Stimulated activated CD4-positive, alpha-beta T cell treated with anti-CD3 and anti-CD28 coated beads, Interleukin-4, amount 100 ng/mL, for 4 hours (primary cell): Measurements from ENCODE around the gene LRPPRC.
"Not testable (repeated sequence)": the region's sequence is repeated elsewhere in the genome, so short reads cannot be mapped to it uniquely, and the experiment has no call there.

Experiments used
- DNase-seq, 2 experiments: peaks; one replicate each; pipeline ENCODE4 v3.0.0-alpha.2; 2020

Gene LRPPRC

DNA sequence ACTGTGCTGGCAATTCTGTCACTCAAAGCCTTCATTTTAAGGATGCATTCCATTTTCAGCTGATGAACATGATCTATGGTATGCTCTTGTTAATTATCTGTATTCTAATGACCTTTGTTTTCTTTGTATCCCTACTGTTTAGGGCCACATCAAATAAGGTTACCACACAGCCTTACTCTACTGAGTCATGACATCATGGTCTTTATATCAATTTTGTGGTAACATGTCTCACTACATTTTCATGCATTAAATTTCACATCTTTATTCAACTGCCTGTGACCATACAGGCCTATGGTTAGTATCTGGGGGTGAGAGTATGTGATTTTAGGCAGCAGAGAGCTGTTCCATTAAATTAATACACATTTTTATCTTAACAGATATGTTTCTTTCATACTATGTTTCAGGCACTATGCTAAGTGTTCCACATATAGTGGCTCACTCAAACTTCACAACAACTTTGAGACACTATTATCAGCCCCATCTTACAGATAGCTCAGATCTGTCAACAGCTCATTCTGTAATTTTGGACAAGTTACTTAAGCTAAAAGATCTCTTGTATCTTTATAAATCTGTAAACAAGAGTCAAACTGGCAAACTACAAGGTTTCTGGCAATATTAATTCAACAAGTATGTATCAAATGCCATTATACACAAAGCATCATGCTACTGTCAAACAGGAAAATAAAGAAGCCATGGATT lies 18.0 kb downstream of the LRPPRC start:
- no peak for DNase-seq

DNA sequence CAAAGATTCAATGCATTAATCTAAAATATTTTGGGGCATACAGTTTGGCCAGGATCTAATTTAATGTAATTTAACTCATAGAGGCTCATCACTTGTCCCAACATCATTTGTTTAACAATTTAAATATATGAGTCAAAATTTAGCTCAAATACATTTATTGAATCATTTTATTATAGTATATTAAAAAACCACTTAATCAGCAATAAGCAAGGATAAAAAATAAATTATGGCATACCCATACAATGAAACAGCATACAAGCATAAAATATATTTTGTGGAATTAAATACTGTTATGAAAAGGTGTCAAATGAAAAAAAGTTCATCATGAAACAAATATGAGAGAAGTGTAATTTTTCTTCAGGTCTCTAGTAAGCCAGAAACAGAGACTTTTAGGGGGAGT lies 34.9 kb downstream of the LRPPRC start:
- DNase-seq, result no peak

DNA sequence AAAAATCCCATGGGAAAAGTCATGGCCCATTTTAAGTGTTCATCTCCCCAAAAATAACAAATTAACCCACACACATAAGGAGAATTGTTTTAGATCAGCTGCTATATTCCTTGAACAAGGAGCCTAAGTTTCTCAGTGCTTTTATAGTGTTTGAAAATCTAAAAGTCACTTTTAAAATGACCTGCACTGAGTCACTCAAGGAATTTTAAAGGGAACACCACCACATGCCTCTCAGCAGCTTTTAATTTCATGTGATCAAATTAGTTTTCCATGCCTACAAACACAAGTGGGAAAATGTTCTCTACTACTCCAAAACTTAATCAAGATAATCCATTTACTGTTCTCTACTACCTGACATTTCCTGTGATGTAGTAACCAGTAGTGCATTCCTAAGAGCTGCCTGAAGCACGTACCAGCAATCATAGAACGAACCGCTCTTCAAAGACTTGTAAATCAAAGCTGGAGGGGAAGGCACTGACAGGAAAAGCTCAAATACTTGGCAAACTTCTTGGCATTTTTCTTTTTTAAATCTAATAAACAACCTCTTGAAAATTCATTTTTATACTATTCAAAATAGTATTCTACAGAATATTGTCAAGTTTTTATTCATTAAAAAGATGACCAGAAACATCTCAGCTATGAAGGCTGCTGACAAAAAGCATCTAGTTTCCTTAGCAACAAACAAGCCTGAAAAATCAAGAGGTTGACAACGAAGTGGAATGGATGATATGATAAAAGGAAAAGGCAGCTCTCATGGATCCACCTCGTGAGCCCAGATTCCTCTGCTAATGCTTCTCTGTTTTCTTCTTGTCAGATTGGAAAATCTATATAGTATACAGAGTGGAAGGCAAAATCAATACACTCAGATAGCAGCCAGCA lies 37.2 kb downstream of the LRPPRC start:
- no peak for DNase-seq

DNA sequence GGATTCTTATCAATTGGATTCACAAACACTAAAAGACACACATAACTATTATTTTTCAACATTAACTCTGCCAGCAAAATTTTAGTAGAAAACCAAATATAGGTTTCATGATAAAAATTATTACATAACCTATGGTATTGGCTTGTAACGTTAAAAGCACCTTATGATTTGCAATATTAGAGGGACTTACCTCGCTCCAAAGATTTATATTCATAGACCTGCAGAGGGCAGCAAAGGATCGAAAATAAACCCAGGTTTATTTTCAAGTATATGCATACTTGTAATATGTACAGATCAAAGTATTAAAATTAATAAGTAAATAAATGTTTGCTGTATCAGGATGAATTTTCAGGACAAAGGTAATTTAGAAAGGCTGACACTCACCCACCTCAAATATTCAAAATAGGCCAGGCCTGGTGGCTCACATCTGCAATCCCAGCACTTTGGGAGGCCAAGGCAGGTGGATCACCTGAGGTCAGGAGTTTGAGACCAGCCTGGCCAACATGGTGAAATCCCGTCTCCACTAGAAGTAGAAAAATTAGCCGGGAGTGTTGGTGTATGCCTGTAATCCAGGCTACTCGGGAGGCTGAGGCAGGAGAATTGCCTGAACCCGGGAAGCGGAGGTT lies 45.3 kb downstream of the LRPPRC start:
- DNase-seq, result no peak

DNA sequence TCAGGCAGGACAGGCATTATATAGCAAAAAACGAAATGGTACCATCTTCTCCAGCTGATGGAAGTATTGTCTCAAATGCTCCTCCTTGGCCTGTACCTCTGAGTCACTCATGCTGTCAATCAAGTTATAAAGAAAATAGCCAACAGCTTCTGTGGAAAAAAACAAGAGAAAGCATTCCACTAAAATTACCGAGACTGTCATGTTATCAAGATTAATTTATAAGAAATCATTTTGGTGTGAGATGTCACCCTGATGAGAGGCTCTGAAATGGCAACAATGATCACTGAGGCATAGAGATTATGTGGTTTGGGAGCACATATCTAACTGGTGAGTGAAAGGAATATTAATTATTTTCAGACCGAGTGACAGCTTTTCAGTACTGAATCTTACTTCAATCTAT lies 47.4 kb downstream of the LRPPRC start:
- DNase-seq, result no peak

DNA sequence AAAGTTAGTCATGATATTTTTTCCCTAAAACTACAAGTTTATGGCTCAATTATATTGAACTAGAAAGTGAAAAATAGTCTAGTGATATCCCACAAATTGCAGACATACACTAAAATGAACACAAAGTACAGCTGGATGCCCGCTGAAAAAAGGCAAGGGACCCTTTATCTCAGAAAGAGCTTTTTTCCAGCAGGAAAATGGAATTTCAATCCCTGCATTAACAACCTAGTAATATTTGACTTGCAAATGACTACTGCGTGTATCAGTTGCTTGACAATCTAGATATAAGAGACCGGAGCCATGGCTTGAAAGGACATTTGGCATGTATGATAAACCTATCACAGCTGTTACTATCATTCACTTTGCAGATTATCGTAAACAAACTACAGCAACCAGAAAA lies 49.1 kb downstream of the LRPPRC start:
- DNase-seq, result no peak

DNA sequence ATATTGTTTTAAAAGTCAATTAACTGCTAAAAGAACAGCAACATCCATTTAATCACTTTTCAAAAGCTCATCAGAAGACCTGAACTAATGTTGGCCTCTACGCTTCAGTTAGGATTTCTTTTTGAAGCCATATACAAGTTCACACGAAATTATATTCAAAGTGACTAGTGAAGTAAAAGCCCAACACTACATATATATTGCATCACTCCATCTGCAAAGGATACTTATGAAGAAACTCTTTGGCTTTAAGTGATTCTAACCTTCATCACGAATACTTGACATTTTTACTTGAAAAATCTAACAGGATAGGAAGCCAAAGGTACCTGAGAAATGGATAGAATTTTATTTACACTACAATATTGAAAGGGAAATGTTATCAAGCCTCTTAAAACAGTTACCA lies 50.4 kb downstream of the LRPPRC start:
- no peak for DNase-seq

DNA sequence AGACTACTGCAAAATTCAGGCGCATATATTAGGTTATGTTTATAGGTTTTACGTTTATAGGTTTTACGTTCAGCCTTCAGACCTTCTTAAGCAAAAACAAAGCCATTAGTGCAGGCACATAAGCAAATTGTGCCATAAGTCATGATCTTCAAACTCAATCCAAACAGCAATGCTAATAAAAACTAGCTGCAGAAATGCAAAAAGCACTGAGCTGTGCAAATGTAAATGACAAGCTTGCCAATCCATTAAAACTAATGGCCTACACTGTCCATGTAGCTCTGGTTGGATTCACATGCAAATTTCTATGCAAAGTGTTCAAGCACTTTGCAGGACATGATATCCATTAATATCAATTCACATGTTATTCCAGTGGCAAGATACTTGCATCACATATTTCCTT lies 50.9 kb downstream of the LRPPRC start:
- DNase-seq, result no peak

DNA sequence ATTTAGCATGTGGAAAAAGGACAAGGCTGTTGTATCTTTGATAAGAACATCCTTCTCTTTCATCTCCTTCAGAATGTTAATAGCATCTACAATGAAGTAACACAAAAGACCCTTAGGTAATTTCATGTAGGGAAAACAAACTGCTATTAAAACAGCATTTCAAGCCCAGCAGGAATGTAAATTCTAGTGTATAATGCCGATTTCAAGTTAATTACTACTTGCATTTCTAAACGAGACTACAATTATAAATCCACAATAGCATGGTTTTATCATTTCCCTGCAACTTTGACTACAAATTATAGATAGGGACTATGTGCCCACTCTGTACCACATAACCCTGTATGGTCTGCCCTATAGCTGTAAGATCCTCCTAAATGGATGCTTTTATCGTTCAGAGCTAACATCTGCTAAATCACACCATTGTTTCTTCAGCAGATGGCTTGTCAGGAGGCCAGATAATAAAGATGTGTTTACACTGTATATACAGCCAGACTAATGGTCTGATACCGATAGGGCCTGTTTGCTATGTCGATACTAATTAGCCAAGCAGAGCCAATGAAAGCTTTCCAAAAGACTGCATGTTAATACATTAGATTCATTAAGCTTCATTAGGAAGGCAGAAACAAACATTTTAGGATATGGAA lies 51.9 kb downstream of the LRPPRC start:
- no peak for DNase-seq

DNA sequence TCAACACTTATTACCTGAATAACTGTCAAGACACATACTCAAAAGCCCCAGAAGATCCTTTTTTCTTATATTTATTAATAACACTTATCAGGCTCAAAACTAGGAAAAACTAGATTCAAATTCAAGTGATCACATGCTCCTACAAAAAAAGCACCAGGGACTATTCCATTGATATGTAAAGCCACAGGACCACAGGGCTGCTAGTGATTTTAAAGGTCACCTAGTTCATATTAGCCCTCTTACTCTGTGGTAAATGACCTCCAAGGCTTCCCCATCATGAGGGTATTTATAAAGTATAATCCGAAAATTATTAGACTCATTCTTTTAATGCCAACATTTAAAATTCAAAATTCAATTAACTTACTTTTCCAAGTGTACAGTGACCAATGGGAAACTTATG lies 52.5 kb downstream of the LRPPRC start:
- DNase-seq, result no peak

DNA sequence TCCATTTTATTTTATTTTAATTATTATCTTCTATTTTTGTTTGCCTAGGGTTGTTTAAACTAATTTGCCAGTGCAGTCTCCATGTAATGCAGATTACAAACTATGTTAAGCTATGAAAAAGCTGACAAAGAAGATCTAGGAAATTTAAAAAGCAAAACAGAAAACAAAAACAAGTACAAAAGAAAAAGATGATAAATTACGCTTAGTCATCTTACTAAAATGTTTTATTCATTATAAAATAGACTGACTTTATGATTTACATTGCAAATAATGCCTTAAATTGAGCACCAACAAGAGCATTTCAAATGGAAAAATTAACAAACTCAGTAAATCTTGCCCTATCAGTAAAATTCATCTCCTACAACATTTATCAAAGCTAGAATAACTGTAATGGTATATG lies 52.9 kb downstream of the LRPPRC start:
- no peak for DNase-seq

DNA sequence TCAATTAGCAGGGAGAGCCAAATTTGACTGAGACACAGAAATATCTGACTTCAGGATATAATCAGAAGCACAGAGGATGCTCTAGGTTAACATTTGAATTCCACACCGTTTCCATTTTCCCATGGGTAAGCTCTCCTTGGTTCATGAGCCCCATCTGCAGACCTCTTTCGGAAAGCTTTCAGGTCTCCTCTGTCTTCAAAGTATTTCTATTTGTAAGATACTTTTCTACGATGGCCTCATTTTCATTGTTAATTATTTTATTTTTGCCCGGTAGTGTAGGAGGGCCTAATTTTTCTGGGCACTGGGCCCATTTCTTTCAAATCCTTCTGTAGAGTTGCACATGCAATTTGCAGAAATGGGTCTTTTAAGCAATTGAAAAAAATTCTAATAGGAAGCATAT lies 53.8 kb downstream of the LRPPRC start:
- DNase-seq, result no peak

DNA sequence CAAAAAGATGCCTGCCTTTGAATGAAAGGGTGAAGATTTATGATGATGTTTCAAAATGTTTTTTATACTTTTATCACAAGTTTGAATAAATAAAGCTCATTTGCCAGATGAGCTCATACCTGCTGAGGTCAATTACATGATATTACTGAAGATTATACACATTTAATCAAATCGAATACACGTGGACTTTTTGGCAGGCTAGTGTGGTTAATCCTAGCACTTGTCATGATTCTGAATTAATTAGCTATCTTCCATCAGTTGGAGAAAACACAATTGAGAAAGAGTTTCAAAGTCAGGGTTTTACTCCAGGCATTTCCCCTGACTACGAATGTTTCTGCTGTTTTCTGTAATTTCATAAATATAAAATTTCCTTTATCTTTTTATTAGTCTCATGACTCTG lies 54.4 kb downstream of the LRPPRC start:
- no peak for DNase-seq

DNA sequence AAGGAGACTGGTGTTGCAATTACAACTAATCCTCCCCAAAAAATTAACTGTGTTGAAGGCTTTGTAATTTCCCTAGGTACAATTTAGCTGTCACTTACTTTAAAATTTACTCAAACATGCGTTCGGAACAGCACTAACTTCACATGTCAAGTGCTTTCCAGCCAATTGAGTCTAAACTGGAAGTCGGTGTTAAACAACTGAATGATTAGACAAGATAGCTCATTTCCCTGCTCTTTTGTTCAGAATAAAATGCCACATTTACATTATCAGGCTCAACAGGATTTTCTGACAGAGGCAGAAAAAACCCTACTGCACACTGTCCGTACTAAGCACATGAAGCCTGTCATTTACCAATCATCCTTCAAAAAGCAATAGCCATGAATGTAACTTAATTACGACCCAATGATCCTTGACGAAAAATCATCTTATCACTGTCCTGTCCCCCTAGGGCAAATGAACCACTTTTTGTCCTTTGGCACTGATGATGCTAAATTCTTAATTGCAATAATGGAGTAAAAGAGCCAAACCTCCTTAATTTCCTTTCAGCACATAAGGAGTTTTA lies 56.0 kb downstream of the LRPPRC start:
- DNase-seq, result no peak

DNA sequence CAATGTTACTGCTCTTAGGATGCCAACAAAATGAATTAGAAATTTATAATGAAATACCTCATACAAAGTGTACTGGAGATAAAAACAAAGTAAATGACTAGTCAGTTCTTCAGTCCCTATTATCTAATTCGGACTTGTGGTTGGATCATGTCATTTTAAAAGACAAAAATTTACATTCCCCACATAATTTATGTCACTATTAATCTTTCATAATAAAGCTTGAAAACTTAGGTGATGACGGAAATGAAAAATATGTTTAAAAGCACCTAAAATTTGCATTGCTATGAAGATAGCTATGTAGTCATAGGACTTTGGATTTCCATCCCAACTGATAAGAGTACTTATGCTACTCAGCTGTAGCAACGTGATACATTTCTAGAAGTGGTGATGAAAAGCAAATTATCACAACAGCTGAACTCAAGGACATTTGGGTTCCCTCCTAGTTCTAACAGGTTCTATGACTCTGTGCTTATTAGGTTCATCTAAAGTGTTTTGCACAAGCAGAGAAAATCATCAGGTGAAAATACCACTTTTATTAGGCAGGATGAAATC lies 58.4 kb downstream of the LRPPRC start:
- DNase-seq, result no peak

DNA sequence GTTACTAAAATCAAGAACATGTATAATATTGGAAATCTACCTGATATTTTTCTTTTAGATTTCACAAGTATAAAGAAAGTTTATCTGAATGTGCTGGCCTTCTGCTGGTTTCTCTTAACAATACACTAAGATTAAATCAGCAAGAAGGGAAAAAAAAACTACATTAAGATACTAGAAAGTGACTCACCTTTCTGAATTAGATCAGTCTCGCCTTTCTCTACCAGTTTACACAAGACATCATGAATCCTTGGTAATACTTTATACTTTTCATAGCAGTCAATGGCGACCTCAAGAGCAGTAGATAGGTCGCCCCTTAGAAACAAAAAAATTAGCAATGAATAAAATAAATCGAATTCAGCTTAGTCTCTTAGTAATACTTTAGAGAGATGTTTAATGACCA lies 61.2 kb downstream of the LRPPRC start:
- DNase-seq, result no peak

DNA sequence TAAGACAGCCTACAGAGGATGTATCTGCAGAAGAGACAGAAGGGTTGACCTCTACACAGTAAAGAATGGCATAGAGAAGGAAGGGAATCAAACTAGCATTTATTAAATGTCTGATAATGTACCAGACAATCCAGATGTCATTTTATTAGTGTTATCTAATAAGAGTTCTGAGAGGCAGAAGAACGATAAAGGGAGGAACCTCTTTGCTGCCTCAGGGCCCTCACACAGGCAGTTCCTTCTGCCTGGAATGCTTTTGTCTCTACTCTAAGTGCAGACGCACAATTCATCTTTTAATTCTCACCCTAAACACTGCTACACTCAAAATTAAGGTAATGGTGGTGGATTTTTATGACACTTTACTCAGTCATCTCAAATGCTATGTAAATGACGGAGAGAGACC lies 64.5 kb downstream of the LRPPRC start:
- DNase-seq, result no peak

DNA sequence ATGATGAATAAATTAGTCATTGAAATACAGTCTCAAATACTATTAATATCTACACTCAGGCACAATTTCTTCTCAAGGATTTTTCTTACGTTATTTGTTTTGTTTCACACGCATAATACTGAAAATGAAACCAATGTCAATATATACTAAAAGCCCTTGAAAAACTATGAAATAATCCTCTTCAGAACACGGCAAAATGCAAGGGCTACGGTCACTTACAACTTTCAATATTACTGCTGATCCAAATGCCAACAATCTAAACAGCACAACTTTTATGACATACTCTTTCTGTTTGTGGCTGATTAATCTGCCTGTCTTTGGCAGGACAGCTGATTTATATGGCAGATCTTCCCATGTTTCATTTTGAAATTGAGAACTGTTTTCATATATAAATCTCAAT lies 68.3 kb downstream of the LRPPRC start:
- no peak for DNase-seq

DNA sequence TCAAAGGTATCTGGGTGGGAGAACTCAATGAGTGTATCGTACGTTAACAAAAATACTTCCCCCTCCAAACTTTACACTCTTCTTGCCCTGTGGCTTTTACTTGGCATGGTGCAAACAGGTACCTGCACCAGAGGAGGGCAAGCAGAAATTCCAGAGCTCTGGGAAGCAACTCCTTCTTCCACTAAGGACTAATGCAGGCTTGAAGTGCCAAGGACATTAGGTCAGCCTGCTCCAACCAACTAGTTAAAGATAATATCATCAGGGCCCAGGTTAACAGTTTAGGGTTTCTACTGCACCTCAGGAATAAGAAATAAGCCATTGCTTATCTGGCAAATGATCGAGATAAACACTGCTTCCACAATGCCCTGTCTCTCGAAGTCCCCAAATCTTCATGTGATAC lies 70.4 kb downstream of the LRPPRC start:
- DNase-seq, result no peak

DNA sequence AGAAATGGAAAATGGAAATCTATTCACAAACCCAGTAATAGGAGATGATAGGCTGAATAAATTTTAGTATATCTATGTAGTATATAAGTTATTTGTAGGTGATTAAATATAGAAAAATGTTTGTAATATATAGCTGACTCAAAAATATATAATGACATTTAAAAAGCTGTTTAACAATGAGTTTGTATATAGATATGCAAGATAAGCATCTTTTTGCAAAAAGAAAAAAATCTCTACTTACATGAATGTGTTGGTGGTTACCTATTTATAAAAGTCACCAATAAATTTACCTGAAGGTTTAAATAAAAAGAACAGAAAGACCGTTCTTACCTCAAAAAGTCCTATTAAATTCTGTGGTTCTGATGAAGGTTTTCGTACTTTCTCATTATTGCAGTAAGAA lies 71.3 kb downstream of the LRPPRC start:
- no peak for DNase-seq

DNA sequence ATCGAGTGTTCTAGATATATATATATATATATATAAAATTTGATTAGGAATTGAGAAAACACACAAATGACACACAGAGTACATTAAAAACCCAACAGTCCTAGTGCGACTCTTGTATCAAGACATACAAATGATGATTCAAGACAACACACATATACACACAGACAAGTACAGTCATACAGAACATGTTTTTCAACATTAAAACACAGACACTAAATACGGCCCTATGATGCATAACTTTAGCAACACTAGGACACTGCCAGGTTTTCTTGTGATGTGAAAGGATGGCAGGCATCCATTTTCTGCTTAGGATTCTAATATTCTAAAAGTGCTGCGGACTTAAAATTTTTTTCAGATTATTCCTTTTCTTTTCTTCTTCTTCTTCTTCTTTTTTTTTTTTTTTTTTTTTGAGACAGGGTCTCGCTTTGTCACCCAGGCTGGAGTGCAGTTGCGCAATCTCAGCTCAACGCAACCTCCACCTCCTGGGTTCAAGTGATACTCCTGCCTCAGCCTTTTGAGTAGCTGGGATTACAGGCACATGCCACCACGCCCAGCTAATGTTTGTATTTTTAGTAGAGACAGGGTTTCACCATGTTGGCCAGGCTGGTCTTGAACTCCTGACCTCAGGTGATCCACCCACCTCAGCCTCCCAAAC lies 84.5 kb downstream of the LRPPRC start:
- DNase-seq, result not testable (repeated sequence)

DNA sequence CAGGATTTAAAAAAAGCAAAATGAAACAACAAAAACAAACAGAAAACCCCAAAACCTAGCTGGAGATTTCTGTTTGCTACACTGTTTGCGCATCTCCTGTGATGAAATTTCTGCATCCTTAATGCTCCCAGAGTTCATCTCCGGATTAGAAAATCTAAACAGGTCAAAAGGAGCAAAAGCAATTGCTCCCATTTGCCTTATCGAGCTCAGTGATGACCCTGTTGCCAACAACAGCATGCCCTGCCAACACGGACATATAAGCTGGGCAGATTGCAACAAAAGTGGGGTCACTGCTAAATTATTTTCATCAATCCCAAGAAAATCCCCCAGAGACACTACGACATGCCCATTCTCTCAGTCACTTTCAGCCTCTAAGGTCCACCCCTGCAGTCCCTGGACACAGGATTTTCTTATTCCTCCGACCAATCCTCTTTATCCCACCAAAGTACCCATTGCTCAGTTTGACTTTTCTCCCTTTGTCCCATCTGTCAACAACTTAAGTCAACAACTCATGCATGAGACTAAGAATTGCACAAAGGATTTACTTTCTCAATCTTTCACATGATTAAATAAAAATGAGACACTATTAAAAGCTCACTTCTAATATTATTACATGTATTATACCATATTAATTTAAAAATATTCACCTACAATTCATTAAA lies 89.2 kb downstream of the LRPPRC start:
- DNase-seq, result no peak
